CD14-positive monocyte (primary cell): ENCODE data around the gene PCDHA8. TPM values are rescaled to one million over a fixed set of nuclear protein-coding genes. Genes with fewer than 3 reads are reported as not detected.
A peak's percentile ranks its signal among the peaks of the same experiment; 100 is the strongest.

Experiments used
- DNase-seq, 3 donors: peaks; one replicate each; pipeline ENCODE4 v3.0.0-alpha.2; 2011 to 2022
- H2AFZ ChIP-seq: 2 replicates; pipeline ENCODE4 v1.6.0; 2012; ENCODE audit warnings: mild to moderate bottlenecking, low read depth, low read length, inconsistent platforms; ENCODE audit not compliant: insufficient read depth, poor library complexity, severe bottlenecking
- H3K27ac ChIP-seq, 2 donors: 1 replicate in 1 of 2; 2 replicates in 1 of 2; pipeline ENCODE4 v1.5.1; 2012 to 2013; ENCODE audit warnings: low read length in 2 of 2, control low read depth in 1 of 2, inconsistent platforms in 1 of 2, low read depth in 1 of 2, mild to moderate bottlenecking in 1 of 2
- H3K27me3 ChIP-seq, 2 donors: one replicate each; pipeline versions ENCODE4 v1.6.0 to v1.6.1; 2011 to 2013; ENCODE audit warnings: low read length in 2 of 2; ENCODE audit not compliant: control insufficient read depth in 2 of 2, insufficient read depth in 2 of 2
- H3K36me3 ChIP-seq, 2 donors: replicated peaks in 1 of 2; 1 replicate in 1 of 2; 2 replicates in 1 of 2; pipeline versions ENCODE4 v1.5.1 to v1.6.1; 2012 to 2013; ENCODE audit warnings: low read length in 2 of 2, control low read depth in 1 of 2, inconsistent platforms in 1 of 2, mild to moderate bottlenecking in 1 of 2; ENCODE audit not compliant: insufficient read depth in 2 of 2, control insufficient read depth in 1 of 2
- H3K4me1 ChIP-seq, 2 donors: 1 replicate in 1 of 2; 2 replicates in 1 of 2; pipeline versions ENCODE4 v1.5.1 to v1.6.1; 2012 to 2013; ENCODE audit warnings: low read length in 2 of 2, control low read depth in 1 of 2, inconsistent platforms in 1 of 2, mild to moderate bottlenecking in 1 of 2, moderate library complexity in 1 of 2; ENCODE audit not compliant: insufficient read depth in 2 of 2, control insufficient read depth in 1 of 2
- H3K4me2 ChIP-seq: replicated peaks from 2 replicates; pipeline ENCODE3; 2012; ENCODE audit warnings: low read length, moderate library complexity, mild to moderate bottlenecking; ENCODE audit not compliant: poor library complexity, severe bottlenecking; ENCODE audit errors: extremely low read depth
- H3K4me3 ChIP-seq, 3 experiments: fragments of 200-600 bp in 1 of 3; sonication (generic) in 1 of 3; replicated peaks in 1 of 3; 1 replicate in 2 of 3; 2 replicates in 1 of 3; pipeline ENCODE4 v1.5.1; 2011 to 2013; ENCODE audit warnings: low read length in 3 of 3, mild to moderate bottlenecking in 3 of 3, control low read depth in 2 of 3, low read depth in 2 of 3, inconsistent platforms in 1 of 3, moderate library complexity in 1 of 3
- H3K79me2 ChIP-seq: 2 replicates; pipeline ENCODE4 v1.6.0; 2012; ENCODE audit warnings: mild to moderate bottlenecking, control low read depth, inconsistent platforms, low read length, moderate library complexity; ENCODE audit not compliant: insufficient read depth
- H3K9ac ChIP-seq: 2 replicates; pipeline ENCODE4 v1.6.0; 2017; ENCODE audit warnings: low read length, mild to moderate bottlenecking; ENCODE audit not compliant: insufficient read depth, poor library complexity, severe bottlenecking
- H3K9me3 ChIP-seq, 2 donors: replicated peaks in 1 of 2; 1 replicate in 1 of 2; 2 replicates in 1 of 2; pipeline versions ENCODE4 v1.5.1 to v1.6.1; 2012 to 2013; ENCODE audit warnings: low read length in 2 of 2, control low read depth in 1 of 2; ENCODE audit not compliant: control insufficient read depth in 1 of 2, insufficient read depth in 1 of 2
- H4K20me1 ChIP-seq: 2 replicates; pipeline ENCODE4 v1.6.0; 2012; ENCODE audit warnings: mild to moderate bottlenecking, low read length, control low read depth, moderate library complexity; ENCODE audit not compliant: insufficient read depth
- H3K27ac Mint-ChIP-seq, 7 donors: one replicate each; pipeline ENCODE4 v1.8.0; 2020; ENCODE audit warnings: mild to moderate bottlenecking in 7 of 7, mixed read lengths in 7 of 7, moderate library complexity in 6 of 7, inconsistent platforms in 2 of 7
- H3K27me3 Mint-ChIP-seq, 3 donors: one replicate each; pipeline ENCODE4 v1.8.0; 2021 to 2022; ENCODE audit warnings: low read depth in 3 of 3, mild to moderate bottlenecking in 3 of 3, mixed read lengths in 3 of 3, moderate library complexity in 3 of 3, inconsistent platforms in 1 of 3
- H3K36me3 Mint-ChIP-seq, 2 donors: one replicate each; pipeline ENCODE4 v1.8.0; 2020; ENCODE audit warnings: mixed read lengths in 2 of 2, inconsistent platforms in 1 of 2, mild to moderate bottlenecking in 1 of 2
- H3K4me1 Mint-ChIP-seq: one replicate; pipeline ENCODE4 v1.8.0; 2020; ENCODE audit warnings: mild to moderate bottlenecking, mixed read lengths
- H3K4me3 Mint-ChIP-seq, 2 donors: one replicate each; pipeline ENCODE4 v1.8.0; 2020; ENCODE audit warnings: mild to moderate bottlenecking in 2 of 2, mixed read lengths in 2 of 2, moderate library complexity in 1 of 2
- H3K9me3 Mint-ChIP-seq, 7 donors: one replicate each; pipeline ENCODE4 v1.8.0; 2020 to 2022; ENCODE audit warnings: mixed read lengths in 7 of 7, mild to moderate bottlenecking in 6 of 7, moderate library complexity in 6 of 7, inconsistent platforms in 2 of 7
- CTCF ChIP-seq: fragments of 200-600 bp; IDR thresholded peaks from one replicate; pipeline ENCODE4 v1.8.0; 2022; ENCODE audit warnings: antibody characterized with exemption, mild to moderate bottlenecking
- WGBS: methylation state at CpG from one replicate; pipeline ENCODE4 v1.1.5; 2013; ENCODE audit warnings: missing lambda C conversion rate; ENCODE audit not compliant: insufficient coverage; 5-methylcytosine and 5-hydroxymethylcytosine counted together
- intact Hi-C, 2 donors: fragments of 100-400 bp; cut with micrococcal nuclease; formaldehyde crosslinking; loops; one replicate each; pipeline versions ENCODE4 v1.15.0 to v1.15.1; 2023
- polyA minus RNA-seq: library from RNA; depleted of rRNA, polyadenylated mRNA; stranded (reverse); fragments of >200 nt; gene quantifications from 2 replicates; pipeline ENCODE4 v1.2.3, GENCODE V29; 2012
- polyA plus RNA-seq, 3 donors: library from polyadenylated mRNA; depleted of rRNA in 1 of 3; unstranded in 2 of 3; stranded (reverse) in 1 of 3; fragments of 300-500 nt in 2 of 3; fragments of >200 nt in 1 of 3; fragmentation: Illumina TruSeq in 2 of 3; gene quantifications; 1 replicate in 2 of 3; 2 replicates in 1 of 3; pipeline ENCODE4 v1.2.3, GENCODE V29; 2012 to 2021
- total RNA-seq, 12 experiments: library from RNA in 1 of 12; stranded (reverse) in 1 of 12; fragments of 120-200 nt in 1 of 12; gene quantifications; one replicate each; pipeline ENCODE4 v1.2.4 and lab custom pipeline; 2013 to 2026; ENCODE audit warnings: mixed read lengths in 6 of 12, inconsistent platforms in 1 of 12

PCDHA8 gene
- not detected for total RNA-seq (2013)
- polyA plus RNA-seq (not detected), polyA minus RNA-seq (not detected in 2 replicates), total RNA-seq (lab: John Stamatoyannopoulos, UW) (0 to 0.30 (median 0) reads per million in 11 experiments)

- no peaks in the 10 kb centered on the region for H3K36me3 ChIP-seq
- H2AFZ ChIP-seq = no peak within 1 kb of the TSS
- no peaks in the 10 kb centered on the region for H4K20me1 ChIP-seq
- no peak for DNase-seq
- WGBS = 30% methylated on average over 24 of the region's 47 CpGs
- H3K9me3 ChIP-seq = peaks cover 34 to 41% of the 10 kb centered on the region in 2 donors
- H3K4me2 ChIP-seq = no peak within 1 kb of the TSS
- peaks cover 0 to 2% of the 10 kb centered on the region in 2 donors for H3K27me3 ChIP-seq
- Mint-ChIP-seq H3K4me3 (no peak within 1 kb of the TSS), H3K36me3 (no peaks in the 10 kb centered on the region), H3K4me1 (no peaks in the 10 kb centered on the region), H3K9me3 (peaks cover 26 to 48% (median 34%) of the 10 kb centered on the region in 7 donors), H3K27ac (no peak within 1 kb of the TSS), H3K27me3 (peaks cover 3 to 23% (median 12%) of the 10 kb centered on the region in 3 donors)
- no peak within 1 kb of the TSS for H3K9ac ChIP-seq
- no peak within 1 kb of the TSS for H3K4me3 ChIP-seq
- intact Hi-C loops = no loop called here
- no peak within 1 kb of the TSS for H3K27ac ChIP-seq
- no peaks in the 10 kb centered on the region for H3K79me2 ChIP-seq
- no peaks in the 10 kb centered on the region for H3K4me1 ChIP-seq
- no peak for TF ChIP-seq CTCF
Observed at GRCh38 chr5:140840978-140841962, at the start of gene PCDHA8. Gene PCDHA8, plus strand, starts transcription at chr5:140841187. Its CDS starts 135 bp downstream, at chr5:140841322.

- no peak for TF ChIP-seq CTCF
- Histone ChIP-seq H3K4me1 (peaks cover 0 to 6% of the 10 kb centered on the region in 2 donors), H3K9ac (no peak within 1 kb of the TSS), H2AFZ (no peak within 1 kb of the TSS), H4K20me1 (no peaks in the 10 kb centered on the region), H3K79me2 (no peaks in the 10 kb centered on the region), H3K4me3 (no peak within 1 kb of the TSS), H3K27ac (no peak within 1 kb of the TSS), H3K9me3 (peaks cover 30 to 77% of the 10 kb centered on the region in 2 donors), H3K4me2 (no peak within 1 kb of the TSS), H3K36me3 (no peaks in the 10 kb centered on the region), H3K27me3 (peaks cover 3 to 25% of the 10 kb centered on the region in 2 donors)
- Mint-ChIP-seq H3K27ac (no peak within 1 kb of the TSS), H3K27me3 (peaks cover 5 to 19% (median 14%) of the 10 kb centered on the region in 3 donors), H3K36me3 (peaks cover 0 to 1% of the 10 kb centered on the region in 2 donors), H3K4me3 (peak within 1 kb of the TSS in 1 of 2 donors; percentile 39), H3K4me1 (no peaks in the 10 kb centered on the region), H3K9me3 (peaks cover 26 to 69% (median 48%) of the 10 kb centered on the region in 7 donors)
- WGBS = 24% methylated on average over 24 of the region's 27 CpGs
- intact Hi-C loops = no loop called here
- DNase-seq = no peak
Observed at GRCh38 chr5:140794595-140795258, 46.3 kb upstream of the PCDHA8 start, which contains the start of gene PCDHA2. Gene PCDHA2, plus strand, starts transcription at chr5:140794852.
